GM18907 (cell line): Measurements from ENCODE around the gene USHBP1.
"Not testable (repeated sequence)": the region's sequence is repeated elsewhere in the genome, so short reads cannot be mapped to it uniquely, and the experiment has no call there.

Experiments
- ATAC-seq: cut with Tn5 transposase; IDR thresholded peaks from one replicate; pipeline ENCODE4 v1.9.1; 2021; ENCODE audit warnings: mild to moderate bottlenecking, moderate library complexity; ENCODE audit not compliant: unreplicated experiment

The USHBP1 gene

DNA sequence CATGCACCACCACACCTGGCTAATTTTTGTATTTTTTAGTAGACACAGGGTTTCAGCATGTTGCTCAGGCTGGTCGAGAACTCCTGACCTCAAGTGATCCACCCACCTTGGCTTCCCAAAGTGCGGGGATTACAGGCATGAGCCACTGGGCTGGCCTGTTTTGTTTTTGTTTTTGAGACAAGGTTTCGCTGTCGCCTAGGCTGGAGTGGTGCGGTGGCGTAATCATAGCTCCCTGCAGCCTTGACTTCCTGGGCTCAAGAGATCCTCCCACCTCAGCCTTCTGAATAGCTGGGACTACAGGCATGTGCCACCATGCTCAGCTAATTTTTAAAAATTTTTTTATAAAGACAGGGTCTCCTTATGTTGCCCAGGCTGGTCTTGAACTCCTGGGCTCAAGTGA, 31.0 kb upstream of the USHBP1 start:
- not testable (repeated sequence) for ATAC-seq

DNA sequence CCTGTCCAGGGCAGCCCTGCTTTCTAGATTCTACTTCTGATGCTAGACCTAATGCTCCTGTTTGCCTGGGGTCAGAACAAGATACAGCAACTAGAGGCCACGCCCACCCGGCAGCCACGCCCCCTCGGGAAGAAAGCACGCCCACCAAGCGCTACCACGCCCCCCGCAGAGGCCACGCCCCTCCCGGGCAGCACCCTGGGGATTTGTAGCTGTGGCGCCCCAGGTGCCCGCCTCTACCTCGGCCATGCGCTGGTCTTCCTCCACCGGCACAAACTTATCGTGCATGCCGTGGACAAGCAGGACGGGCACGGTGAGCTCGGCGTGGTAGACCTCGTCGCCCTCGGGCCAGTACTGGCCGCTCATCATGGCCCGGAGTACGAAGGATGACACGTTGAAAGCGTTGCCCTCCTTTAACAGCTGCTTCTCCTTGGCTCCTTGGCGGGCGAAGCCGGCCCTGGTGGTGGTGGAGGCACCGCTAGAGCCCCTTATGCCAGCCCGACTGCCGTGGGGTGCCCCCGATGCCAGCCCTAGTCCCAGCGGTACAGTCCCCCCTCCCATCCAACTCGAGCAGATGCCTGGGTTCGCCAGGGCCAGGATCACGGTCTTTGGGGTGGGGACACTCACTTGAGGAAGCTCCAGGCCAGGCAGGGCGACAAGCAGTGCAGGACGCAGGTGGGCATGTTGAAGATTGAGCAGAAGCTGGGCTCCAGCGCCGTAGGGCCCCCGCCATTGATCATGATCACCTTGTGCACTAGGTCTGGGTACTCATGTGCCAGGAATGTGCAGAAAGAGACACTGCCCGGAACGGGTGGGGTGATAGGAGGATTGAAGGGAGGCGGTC, 29.7 kb upstream of the USHBP1 start:
- ATAC-seq, result no peak

DNA sequence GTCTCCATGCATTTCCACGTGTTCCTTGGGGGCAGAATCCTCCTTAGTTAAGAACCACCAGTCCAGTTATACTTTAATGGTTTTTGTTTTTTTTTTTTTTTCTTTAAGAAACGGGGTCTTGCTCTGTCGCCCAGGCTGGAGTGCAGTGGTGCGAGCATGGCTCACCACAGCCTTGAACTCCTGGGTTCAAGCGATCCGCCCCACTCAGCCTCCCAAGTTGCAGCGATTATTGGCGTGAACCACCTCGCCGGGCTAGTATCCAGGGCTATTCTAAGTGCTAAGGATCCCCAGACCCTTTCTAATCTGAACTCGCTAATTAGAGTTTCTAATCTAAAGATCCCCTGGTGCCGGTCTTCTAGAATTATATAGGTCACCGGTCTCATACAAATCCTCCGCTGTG, 29.1 kb upstream of the USHBP1 start:
- no peak for ATAC-seq

DNA sequence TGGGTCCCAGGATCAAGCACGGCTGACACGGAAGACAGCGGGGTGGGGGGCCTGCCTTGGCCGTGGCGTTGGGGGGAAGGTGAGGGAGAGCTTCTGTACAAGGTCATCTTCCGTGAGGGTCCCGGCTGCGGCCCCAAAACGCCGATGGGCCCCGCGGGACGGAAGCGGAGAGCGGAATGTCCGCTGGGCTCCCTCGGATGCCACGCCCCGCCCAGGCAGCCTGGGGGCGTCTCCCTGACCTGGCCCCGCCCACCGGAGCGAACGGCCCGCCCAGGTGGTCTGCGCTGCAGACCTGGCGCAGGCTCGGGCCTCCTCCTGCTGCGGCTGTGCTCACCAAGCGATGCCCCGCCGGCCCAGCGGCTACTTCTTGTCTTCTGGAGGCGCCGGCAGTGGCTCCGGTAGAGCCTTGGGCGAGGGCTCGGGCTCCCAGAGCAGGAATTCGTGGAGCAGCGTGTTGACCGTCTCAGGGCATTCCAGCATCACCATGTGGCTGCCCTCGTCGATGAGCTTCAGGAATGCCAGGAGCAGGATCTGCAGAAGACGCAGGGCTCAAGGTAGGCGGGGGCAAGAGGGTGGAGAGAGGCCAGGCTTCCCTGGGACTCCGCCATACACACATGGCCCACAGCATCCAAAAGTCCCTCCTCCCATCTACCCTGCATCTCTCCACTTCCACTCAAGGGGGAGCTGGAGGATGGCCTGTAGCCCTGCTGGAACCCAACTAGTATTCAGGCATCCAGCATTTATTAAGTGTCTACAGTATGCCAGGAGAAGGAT, 27.9 kb upstream of the USHBP1 start:
- peak; percentile 76 for ATAC-seq

DNA sequence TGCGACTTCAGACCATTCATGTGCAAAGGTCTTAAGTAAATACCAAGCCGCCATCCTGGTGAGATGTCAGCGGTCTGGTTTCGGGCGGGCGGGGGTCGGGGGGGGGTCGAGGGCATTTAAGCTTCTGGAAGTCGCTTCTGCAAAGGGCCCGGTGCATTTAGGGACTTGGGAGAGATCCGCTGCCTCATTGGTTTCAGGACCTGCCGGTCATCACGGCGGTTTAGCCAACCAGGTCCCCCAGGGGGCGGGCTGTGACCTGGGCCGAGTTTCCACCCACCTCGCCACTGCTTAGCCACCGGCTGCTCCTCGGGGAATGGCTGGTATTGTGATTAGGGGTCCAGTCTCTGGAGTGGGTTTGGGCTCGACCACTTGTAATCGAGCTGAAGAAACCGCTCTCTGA, 24.9 kb upstream of the USHBP1 start:
- no peak for ATAC-seq

DNA sequence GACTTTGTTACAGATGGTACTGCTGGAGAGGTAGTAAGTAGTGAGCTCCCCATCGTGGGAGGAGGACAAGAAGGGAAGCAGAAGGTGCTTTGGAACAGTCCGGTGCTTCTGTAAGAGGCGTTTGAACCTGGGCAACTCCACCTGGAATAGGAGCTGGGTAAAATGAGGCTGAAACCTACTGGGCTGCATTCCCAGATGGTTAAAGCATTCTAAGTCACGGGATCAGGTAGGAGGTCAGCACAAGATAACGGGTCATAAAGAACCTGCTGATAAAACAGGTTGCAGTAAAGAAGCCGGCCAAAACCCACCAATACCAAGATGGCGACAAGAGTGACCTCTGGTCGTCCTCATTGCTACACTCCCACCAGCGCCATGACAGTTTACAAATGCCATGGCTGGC, 22.2 kb upstream of the USHBP1 start:
- ATAC-seq, result no peak

DNA sequence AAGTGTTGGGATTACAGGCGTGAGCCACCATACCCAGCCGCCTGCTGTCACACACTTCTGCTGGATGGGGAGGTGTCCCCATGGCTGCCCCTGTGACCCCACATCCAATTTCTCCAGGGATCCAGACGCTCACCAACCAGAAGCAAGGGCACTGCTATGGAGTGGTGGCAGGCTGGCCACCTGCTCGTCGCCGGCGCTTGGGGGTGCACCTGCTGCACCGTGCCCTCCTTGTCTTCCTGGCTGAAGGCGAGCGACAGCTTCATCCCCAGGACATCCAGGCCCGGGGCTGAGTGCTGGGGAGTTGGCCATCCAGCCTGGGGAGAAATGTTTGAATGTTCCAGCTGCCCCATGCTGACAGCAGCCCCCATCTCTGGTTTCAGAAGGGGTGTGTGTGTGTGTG, 21.7 kb upstream of the USHBP1 start:
- no peak for ATAC-seq

DNA sequence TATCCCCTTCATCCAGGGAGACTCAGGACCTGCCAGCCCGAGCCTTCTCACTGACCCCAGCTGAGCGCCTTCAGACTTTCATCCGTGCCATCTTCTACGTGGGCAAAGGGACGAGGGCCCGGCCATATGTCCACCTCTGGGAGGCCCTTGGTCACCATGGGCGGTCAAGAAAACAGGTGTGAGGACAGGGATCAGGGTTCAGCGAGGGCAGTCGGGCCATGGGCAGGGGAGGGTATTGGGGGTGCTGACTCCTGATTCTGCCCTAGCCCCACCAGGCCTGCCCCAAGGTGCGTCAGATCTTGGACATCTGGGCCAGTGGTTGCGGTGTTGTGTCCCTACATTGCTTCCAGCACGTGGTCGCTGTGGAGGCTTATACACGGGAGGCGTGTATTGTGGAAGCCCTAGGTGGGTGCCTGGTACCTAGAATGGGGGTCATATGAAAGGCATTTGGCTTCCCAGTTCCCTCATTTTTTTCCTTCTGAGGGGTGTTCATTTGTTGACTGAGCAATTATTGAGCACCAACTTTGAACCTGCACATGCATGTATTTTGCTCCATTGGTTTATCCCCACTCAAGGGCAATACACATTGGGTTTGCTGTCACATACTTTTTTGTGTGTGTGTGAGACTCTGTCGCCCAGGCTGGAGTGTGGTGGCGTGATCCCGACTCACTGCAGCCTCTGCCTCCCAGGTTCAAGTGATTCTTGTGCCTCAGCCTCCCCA, 21.0 kb upstream of the USHBP1 start:
- ATAC-seq, result no peak

DNA sequence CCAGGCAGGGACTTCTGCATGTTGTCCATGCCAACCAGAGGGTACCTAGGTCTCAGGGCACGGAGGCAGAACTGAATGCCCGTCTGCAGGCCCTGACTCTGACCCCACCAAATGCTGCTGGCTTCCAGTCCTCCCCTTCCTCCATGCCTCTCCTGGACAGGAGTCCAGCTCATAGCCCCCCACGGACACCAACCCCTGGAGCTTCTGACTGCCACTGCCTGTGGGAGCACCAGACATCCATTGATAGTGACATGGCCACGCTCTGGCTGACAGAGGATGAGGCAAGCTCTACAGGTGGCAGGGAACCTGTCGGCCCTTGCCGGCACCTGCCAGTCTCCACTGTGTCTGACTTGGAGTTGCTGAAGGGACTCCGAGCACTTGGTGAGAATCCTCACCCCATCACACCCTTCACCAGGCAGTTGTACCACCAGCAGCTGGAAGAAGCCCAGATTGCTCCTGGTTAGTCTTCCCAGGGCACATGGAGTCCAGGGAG, 19.0 kb upstream of the USHBP1 start:
- ATAC-seq, result no peak

DNA sequence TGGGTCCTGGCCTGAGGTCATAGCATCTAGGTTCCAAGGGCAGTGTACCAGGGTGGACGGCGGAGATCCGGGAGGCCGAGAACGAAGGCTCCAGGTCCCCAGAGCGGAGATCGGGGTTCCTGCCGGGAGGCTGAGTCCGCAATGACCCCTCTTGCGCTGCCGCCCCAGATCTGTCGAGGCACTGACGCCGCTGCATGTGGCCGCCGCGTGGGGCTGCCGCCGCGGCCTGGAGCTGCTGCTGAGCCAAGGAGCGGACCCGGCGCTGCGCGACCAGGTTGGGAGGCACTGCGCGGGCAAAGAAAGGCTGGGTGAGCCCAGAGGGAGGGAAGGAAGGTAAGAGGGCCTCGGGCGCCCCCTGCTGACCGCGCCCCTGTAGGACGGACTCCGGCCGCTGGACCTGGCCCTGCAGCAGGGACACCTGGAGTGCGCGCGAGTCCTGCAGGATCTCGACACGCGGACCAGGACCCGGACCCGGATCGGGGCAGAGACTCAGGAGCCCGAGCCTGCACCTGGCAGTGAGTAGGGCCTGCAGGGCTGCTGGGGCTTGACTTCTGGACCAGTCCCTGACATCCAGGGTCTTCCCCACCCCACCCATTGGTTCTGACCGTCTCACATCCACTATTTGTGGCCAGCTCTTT, 18.1 kb upstream of the USHBP1 start:
- ATAC-seq, result peak; percentile 74

DNA sequence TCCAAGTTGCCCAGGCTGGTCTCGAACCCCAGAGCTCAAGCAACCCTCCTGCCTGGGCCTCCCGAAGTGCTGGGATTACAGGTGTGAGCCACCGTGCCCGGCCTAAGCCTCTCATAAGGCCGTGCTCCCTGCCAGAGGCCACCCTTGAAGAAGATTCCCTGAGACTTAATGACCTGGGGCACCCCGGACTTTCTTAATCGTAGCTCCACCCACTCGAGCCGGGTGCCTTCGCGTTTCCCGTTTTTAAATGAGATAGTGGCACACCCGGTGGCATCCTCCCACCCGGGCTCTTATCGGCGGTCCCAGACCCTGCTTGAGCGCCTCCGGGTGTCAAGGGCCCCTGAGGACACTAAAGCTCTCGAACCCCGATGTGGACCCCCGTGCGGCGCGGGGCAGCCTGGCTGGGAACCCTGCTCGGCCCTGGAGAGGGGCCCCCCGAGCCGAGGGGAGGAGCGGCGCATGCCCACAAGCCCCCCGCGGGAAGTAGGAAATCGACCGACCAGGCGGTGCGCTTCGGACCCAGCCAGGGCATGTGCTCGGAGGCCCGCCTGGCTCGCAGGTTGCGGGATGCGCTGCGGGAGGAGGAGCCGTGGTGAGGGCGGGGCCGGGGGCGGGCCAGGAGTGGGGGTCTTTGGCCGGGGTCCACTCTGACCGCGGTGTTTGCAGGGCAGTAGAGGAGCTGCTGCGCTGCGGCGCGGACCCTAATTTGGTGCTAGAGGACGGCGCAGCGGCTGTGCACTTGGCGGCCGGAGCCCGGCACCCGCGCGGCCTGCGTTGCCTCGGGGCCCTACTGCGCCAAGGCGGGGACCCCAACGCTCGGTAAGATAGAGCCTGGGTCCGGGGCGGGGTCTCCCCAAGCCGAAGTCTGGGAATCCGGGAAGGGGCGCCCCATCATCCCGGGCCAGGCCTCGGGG, 17.1 kb upstream of the USHBP1 start, which contains the start of gene ANKLE1:
Gene ANKLE1, plus strand, starts transcription at position 511 of the 914 bp plus-strand sequence. Its CDS starts 20 bp downstream, at position 531.
- peak; percentile 23 for ATAC-seq

DNA sequence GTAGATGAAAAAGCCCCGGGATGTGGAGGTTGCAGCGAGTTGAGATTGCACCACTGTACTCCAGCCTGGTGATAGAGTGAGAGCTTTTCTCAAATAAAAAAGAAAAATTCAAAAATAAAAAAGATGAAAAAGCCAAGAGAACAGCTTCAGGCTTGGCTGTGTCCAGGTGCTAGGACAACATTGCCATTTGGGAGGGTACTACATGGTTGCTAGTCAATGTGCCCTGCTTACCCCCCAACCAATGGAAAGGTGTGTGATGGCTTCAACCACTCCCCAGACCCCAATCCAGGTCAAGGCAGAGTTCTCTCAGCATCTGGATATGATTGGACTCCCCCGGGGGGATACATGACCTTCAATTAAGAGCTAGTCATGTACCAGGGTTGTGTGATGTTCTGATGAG, 14.9 kb upstream of the USHBP1 start:
- no peak for ATAC-seq

DNA sequence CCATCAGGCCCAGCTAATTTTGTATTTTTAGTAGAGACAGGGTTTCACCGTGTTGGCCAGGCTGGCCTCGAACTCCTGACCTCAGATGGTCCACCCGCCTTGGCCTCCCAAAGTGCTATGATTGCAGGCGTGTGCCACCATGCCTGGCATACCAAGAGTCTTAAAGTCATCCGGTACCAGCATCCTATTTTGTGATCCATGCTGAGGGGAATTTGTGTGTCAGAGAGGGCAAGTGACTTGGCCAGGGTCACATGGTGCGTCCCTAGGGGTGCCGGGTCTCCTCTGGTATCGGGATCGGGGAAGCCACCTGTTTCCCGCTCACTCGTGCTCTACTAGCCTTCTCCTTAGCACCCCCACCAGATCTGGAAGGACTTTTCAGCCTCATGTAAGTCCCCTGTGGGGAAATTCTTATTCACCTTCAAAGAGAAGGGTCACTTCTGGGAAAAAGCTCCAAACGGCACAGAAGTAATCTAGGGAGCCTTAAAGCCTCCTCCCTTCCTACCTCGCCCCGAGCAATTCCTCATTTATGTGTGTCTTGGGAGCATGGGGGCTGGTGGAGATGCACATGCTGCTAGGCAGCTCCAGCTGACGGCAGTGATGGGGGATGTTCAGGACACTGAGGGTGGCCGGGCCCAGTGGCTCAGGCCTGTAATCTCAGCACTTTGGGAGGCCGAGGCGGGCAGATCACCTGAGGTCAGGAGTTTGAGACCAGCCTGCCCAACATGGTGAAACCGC, 11.1 kb upstream of the USHBP1 start:
- no peak for ATAC-seq

DNA sequence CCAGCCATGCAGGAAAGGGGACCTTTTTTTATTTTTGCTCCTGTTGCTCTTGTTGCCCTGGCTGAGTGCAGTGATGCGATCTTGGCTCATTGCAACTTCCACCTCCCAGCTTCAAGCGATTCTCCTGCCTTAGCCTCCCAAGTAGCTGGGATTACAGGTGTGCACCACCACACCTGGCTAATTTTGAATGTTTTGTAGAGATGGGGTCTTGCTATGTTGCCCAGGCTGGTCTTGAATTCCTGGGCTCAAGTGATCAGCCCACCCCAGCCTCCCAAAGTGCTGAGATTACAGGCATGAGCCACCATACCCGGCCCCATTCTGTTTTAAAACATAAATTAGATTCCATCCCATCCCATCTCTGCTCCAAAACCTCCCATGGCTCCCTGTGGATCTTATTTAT, 10.3 kb upstream of the USHBP1 start:
- not testable (repeated sequence) for ATAC-seq

DNA sequence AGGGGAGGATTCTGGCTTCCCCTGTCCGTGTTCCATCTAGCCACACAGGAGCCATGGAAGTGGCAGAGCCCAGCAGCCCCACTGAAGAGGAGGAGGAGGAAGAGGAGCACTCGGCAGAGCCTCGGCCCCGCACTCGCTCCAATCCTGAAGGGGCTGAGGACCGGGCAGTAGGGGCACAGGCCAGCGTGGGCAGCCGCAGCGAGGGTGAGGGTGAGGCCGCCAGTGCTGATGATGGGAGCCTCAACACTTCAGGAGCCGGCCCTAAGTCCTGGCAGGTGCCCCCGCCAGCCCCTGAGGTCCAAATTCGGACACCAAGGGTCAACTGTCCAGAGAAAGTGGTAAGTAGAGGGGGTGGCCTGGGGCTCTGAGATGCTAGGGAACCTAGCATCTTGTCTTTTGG, 4.2 kb upstream of the USHBP1 start:
- no peak for ATAC-seq

DNA sequence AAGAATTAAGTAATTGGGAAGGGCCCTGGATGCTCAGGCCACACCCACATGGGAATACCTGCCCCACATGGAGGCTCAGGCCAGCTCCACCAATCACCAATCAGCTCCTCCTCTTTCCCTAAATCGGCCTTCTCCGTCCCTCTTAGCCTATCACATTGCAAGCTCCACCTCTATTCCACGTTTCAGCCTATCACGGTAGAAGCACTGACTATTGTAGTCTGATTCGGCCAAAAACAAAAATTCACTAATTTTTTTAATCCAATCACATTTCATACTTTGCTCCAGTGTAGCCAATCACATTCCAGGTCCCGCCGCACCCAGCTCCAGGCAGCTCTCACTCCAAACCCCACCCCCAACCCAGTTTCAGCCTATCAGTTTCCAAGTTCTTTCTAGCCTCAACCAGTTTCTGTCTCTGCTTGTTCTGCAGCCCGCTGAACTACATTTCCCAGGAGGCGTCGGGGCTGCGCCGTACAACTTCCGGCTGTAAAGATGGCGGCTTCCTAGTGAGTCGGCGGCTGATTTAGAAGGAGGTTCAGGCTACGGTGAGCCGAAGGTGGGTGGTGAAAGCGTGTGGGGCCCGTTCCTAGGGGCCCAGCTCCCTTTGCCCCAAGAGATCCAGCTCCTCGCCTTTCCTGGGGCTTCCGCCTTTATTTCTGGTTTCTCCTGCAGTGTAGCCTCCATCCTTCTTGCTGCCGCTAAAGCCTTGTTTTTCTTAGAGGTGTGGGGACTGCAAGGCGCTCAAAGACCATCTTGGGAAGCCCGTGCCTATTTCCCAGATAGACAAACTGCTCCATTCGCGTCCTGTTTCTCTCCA, 2.6 kb upstream of the USHBP1 start, which contains the start of gene BABAM1:
Gene BABAM1, plus strand, starts transcription at position 469 of the 814 bp plus-strand sequence. CDS start 1,364 bp downstream, outside the sequence.
- ATAC-seq, result peak; percentile 89

DNA sequence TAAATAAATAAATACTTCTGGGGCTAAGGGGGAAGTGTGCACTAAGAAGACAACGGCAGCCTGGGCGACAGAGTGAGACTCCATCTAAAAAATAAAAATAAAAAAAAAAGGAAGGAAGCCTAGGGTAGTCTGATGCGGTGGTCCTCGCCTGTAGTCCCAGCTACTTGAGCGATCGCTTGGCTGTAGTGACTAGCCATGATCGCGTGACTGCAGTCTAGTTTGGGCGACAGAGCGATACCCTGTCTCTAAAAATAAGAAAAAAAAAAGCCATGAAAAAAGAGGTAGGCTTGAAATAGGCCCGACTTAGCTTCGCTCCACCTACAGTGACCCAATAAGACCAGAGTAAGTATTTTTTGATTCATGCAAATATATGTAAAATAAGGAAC, 2.0 kb upstream of the USHBP1 start:
- ATAC-seq, result peak; percentile 28

DNA sequence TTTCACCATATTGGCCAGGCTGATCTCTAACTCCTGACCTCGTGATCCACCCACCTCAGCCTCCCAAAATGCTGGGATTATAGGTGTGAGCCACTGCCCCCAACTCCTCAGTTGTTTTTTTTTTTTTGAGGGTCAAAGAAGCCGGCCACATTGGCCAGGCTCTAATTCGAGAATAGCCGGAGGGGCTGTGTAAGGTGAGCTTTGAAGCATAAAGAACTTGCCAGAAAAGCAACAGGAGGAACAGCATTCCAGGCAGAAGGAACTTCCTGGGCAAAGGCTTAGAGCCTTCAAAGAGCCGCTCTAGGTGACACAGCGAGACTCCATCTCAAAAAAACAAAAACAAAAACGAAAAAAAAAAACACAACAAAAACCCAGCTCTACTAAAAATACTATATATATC, 1.5 kb upstream of the USHBP1 start:
- ATAC-seq, result no peak
